ENCODE results near the gene PER3.

PER3 gene

GRCh38 chr1:7783826-7784491 is at the start of gene PER3:
Gene PER3 (plus strand): TSS chr1:7784291. CDS start chr1:7784878, 587 bp downstream.
- peak; percentile 97 for DNase-seq

GRCh38 chr1:7738044-7738443 is 46.0 kb upstream of the PER3 start:
- DNase-seq: no peak

- DNase-seq: no peak
These were observed 40.7 kb upstream of the PER3 start for GRCh38 chr1:7743346-7743745.

- DNase-seq: no peak
These were observed 39.2 kb upstream of the PER3 start for GRCh38 chr1:7744882-7745281.

- DNase-seq: no peak
These were observed 38.3 kb upstream of the PER3 start for GRCh38 chr1:7745783-7746182.

GRCh38 chr1:7747605-7748004 is 36.5 kb upstream of the PER3 start:
- DNase-seq: no peak

GRCh38 chr1:7749126-7749525 is 35.0 kb upstream of the PER3 start:
- DNase-seq: no peak

GRCh38 chr1:7751174-7751573 is 32.9 kb upstream of the PER3 start:
- DNase-seq: no peak

GRCh38 chr1:7752512-7753417 is 31.3 kb upstream of the PER3 start:
- peak; percentile 67 for DNase-seq

- DNase-seq: no peak
These were observed 30.4 kb upstream of the PER3 start for GRCh38 chr1:7753641-7754040.

GRCh38 chr1:7754234-7754633 is 29.9 kb upstream of the PER3 start:
- no peak for DNase-seq

- DNase-seq: peak; percentile 17
These were observed 28.6 kb upstream of the PER3 start for GRCh38 chr1:7755448-7755847.

GRCh38 chr1:7760245-7760644 is 23.8 kb upstream of the PER3 start:
- no peak for DNase-seq

GRCh38 chr1:7761103-7761502 is 23.0 kb upstream of the PER3 start:
- no peak for DNase-seq

- DNase-seq: no peak
These were observed 16.9 kb upstream of the PER3 start for GRCh38 chr1:7767176-7767575.

GRCh38 chr1:7768583-7768982 is 15.5 kb upstream of the PER3 start:
- DNase-seq: no peak

- DNase-seq: no peak
These were observed 14.2 kb upstream of the PER3 start for GRCh38 chr1:7769673-7770412.

GRCh38 chr1:7770669-7770996 is 13.5 kb upstream of the PER3 start:
- no peak for DNase-seq

GRCh38 chr1:7770997-7771822 is 12.9 kb upstream of the PER3 start, which contains the start of gene VAMP3:
Gene VAMP3 (plus strand): TSS chr1:7771296. CDS start chr1:7771384, 88 bp downstream.
- peak; percentile 80 for DNase-seq

GRCh38 chr1:7771823-7772299 is 12.2 kb upstream of the PER3 start:
- no peak for DNase-seq

- DNase-seq: no peak
These were observed 6.5 kb upstream of the PER3 start for GRCh38 chr1:7777591-7777990.

GRCh38 chr1:7778133-7778628 is 5.9 kb upstream of the PER3 start:
- no peak for DNase-seq
